NCI-H2081 (cell line): ENCODE measurements around the gene PREB.
"Not testable (repeated sequence)": the region's sequence is repeated elsewhere in the genome, so short reads cannot be mapped to it uniquely, and the experiment has no call there.

Experiments
- DNase-seq, 2 experiments: peaks; one replicate each; lab custom pipeline; 2025; lab: John Stamatoyannopoulos, UW

PREB gene

GRCh38 chr2:27126252-27126710 is 8.2 kb downstream of the PREB start:
- DNase-seq: no peak

DNA sequence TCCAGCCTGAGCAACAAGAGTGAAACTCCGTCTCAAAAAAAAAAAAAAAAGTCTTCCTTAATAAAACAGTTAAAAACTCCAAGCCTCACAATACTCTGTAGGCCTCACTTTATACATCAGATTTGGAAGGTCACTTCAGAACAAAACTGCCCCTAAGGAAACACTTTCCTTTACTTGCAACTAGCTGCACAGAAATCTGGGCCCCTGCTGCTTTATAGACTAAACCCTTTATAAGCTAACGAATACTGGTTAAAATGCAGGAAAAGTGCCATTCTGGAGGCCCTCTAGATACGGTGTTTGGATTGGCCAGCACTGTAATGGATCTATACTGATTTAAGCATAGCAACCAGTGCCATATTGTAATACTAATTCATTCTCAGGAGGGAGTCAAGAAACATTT is 9.3 kb downstream of the PREB start:
- DNase-seq: no peak

GRCh38 chr2:27123302-27124150 is 10.9 kb downstream of the PREB start, which contains the start of gene ABHD1:
ABHD1 (plus strand) TSS chr2:27123815; CDS start chr2:27123949, 134 bp downstream.
- peak; percentile 12 to 36 for DNase-seq

DNA sequence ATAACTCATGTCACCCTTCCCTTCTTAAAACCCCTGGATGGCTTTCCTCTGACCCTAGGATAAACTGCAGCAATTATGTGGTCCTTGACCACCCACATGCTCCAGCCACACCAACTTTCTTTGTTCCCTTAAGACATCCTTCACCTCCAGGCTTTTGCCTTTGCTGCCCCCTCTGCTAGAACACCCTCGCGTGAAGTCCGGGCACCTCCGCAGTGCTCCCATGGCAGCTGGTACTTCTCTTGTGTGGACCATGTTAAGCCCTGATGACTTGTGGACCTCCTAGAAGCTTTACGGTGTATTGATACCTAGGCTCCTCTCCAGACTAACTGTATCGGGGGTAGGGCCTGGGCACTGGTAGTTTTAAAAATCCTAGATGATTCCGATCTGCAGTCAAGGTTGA is 11.6 kb downstream of the PREB start:
- no peak for DNase-seq

DNA sequence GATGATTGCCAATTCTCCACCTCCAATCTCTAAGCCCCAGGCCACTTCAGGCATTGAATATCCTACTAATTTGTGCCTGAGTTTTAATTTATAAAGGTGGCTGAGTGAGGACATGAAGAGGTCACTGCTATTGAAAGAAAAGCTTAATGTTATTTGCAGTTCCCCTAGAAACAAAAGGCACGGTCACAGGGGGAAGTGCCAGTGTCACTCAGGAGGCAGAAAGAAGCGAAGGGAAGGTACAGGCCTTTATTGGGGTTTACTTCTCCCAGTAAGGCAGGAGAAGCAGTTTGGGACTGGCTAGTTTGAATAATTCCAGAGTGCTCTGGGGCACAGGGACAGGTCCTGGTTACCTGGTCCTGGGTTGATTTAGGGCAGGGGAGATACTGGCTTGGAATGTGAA is 12.5 kb downstream of the PREB start:
- DNase-seq: no peak

- DNase-seq: not testable (repeated sequence)
These were observed 15.1 kb downstream of the PREB start for GRCh38 chr2:27119330-27119670.

- DNase-seq: peak; percentile 45 to 65
These were observed 15.7 kb downstream of the PREB start, which contains the start of gene CGREF1 for GRCh38 chr2:27118525-27119329. CGREF1 (minus strand) TSS chr2:27119128; CDS start chr2:27104366, 14,762 bp downstream.

DNA sequence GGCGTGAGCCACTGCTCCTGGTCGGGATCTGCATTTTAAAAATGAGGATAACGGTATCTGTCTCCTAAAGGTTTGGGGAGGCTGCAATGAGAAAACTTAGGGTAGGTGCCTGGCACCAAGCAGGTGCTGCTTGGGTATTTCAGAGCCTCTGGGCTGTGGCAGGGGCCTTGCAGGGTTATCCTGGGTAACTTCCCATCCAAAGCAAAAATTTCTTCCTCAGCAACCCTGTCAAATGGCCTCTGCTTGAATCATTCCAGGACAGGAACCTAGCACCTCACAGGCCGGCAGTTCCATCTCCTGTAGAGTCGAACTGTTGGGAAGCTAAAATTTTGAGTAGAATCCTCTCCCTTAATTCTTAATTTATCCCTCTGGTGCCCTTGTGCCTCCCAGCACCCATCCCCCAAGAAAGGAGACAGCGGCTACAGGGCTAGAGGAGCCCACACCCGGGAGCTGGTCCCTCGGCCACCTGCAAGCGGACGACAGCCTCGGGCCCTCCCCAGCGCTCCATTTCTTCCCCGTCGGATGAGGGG is 16.4 kb downstream of the PREB start:
- peak in 1 of 2 experiments; percentile 7 for DNase-seq

GRCh38 chr2:27115519-27115918 is 18.9 kb downstream of the PREB start:
- no peak for DNase-seq

DNA sequence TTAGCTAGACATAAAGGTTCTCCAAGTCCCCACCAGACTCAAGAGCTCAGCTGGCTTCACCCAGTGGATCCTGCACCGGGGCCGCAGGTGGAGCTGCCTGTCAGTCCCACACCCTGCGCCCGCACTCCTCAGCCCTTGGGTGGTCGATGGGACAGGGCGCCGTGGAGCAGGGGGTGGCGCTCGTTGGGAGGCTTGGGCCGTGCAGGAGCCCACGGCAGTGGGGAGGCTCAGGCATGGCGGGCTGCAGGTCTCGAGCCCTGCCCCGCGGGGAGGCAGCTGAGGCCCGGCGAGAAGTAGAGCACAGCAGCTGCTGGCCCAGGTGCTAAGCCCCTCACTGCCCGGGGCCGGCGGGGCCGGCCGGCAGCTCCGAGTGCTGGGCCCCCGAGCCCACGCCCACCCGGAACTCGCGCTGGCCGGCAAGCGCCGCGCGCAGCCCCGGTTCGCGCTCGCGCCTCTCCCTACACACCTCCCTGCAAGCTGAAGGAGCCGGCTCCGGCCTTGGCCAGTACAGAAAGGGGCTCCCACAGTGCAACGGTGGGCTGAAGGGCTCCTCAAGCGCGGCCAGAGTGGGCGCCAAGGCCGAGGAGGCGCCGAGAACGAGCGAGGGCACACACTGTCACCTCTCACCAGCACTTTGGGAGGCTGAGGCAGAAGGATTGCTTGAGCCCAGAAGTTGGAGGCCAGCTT is 22.9 kb downstream of the PREB start:
- not testable (repeated sequence) for DNase-seq

DNA sequence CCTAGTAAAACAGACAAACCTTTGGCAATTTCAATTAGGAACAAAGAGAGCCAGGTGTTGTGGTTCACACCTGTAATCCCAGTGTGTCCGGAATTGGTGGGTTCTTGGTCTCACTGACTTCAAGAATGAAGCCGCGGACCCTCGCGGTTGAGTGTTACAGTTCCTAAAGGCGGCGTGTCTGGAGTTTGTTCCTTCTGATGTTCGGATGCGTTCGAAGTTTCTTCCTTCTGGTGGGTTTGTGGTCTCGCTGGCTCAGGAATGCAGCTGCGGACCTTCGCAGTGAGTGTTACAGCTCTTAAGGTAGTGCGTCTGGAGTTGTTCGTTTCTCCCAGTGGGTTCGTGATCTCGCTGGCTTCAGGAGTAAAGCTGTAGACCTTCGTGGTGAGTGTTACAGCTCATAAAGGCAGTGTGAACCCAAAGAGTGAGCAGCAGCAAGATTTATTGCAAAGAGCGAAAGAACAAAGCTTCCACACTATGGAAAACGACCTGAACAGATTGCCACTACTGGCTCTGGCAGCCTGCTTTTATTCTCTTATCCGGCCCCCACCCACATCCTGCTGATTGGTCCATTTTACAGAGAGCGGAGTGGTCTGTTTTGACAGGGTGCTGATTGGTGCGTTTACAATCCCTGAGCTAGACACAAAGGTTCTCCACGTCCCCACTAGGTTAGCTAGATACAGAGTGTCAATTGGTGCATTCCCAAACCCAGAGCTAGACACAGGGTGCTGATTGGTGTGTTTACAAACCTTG is 23.7 kb downstream of the PREB start:
- not testable (repeated sequence) for DNase-seq

GRCh38 chr2:27109083-27109482 is 25.4 kb downstream of the PREB start:
- DNase-seq: no peak

DNA sequence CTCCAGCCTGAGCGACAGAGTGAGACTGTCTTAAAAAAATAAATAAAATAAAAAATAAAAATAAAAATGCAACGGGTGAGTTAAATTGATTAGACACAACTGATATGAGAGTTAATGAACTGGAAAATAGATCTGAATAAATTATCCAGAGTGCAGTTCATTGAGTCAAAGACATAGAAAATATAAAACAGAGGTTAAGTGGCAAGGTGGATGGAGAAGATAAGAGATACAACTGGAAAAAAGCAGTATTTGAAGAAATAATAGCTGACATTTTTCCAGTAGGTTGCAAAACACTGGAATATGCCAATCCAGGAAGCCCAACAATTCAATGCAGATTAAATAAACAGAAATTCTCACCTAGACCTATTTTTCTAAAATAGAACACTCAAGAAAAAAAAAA is 26.2 kb downstream of the PREB start:
- DNase-seq: no peak

GRCh38 chr2:27105981-27106380 is 28.5 kb downstream of the PREB start:
- no peak for DNase-seq

GRCh38 chr2:27102329-27102728 is 32.1 kb downstream of the PREB start:
- no peak for DNase-seq

DNA sequence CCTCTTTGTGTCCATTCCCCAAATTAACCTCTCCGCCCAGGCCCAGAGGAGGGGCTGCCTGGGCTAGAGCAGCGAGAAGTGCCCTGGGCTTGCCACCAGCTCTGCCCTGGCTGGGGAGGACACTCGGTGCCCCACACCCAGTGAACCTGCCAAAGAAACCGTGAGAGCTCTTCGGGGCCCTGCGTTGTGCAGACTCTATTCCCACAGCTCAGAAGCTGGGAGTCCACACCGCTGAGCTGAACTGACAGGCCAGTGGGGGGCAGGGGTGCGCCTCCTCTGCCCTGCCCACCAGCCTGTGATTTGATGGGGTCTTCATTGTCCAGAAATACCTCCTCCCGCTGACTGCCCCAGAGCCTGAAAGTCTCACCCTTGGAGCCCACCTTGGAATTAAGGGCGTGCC is 34.4 kb downstream of the PREB start:
- no peak for DNase-seq

DNA sequence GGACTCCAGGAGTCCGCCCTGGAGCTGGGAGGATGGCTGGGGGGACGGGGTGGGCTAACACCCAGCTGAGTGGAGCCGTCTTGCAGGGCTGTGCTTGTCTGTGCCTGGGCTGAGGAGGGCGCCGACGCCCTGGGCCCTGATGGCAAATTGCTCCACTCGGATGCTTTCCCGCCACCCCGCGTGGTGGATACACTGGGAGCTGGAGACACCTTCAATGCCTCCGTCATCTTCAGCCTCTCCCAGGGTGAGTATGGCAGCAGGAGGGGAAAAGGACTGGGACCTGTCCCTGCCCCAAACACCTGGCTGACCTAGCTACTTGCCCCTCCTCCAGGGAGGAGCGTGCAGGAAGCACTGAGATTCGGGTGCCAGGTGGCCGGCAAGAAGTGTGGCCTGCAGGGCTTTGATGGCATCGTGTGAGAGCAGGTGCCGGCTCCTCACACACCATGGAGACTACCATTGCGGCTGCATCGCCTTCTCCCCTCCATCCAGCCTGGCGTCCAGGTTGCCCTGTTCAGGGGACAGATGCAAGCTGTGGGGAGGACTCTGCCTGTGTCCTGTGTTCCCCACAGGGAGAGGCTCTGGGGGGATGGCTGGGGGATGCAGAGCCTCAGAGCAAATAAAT is 35.0 kb downstream of the PREB start:
- DNase-seq: no peak

- no peak for DNase-seq
These were observed 37.1 kb downstream of the PREB start for GRCh38 chr2:27097341-27097740.

- no peak for DNase-seq
These were observed 37.6 kb downstream of the PREB start for GRCh38 chr2:27096748-27097297.
